H1 (cell line): ENCODE data around the gene ZNF577. TPM values are rescaled to one million over a fixed set of nuclear protein-coding genes. Genes with fewer than 3 reads are reported as not detected.

ENCODE experiments used
- USF2 ChIP-seq: IDR thresholded peaks from 2 replicates; pipeline ENCODE4 v1.6.1; 2011; ENCODE audit warnings: low read length, improper control_type of control experiment
- YY1 ChIP-seq: IDR thresholded peaks from 2 replicates; pipeline ENCODE4 v1.6.1; 2011; ENCODE audit warnings: low read depth, mild to moderate bottlenecking, low read length
- polyA plus RNA-seq, 7 experiments: library from polyadenylated mRNA; depleted of rRNA in 3 of 7; stranded (reverse) in 5 of 7; unstranded in 2 of 7; fragments of >200 nt in 5 of 7; fragments of 200-250 nt in 2 of 7; gene quantifications; 1 replicate in 5 of 7; 2 replicates in 1 of 7; 4 replicates in 1 of 7; pipeline versions ENCODE4 v1.2.1 to v1.2.3, GENCODE V29; 2011 to 2013; ENCODE audit warnings: missing spikeins in 2 of 7, mixed read lengths in 2 of 7
- total RNA-seq: library from RNA; stranded (reverse); fragmentation: NEBNext Ultra II Directional; extraction: Animal tissue kit (Norgen Biotek cat#: 25700); gene quantifications from 2 replicates; pipeline ENCODE4 v1.2.1, GENCODE V29; 2021

Gene ZNF577
- total and polyA plus RNA-seq, 2 of the 8 experiments (the other 6 are each of a cell fraction or from before 2014, with no cell fraction given), result 13.8 to 14.9 TPM

DNA sequence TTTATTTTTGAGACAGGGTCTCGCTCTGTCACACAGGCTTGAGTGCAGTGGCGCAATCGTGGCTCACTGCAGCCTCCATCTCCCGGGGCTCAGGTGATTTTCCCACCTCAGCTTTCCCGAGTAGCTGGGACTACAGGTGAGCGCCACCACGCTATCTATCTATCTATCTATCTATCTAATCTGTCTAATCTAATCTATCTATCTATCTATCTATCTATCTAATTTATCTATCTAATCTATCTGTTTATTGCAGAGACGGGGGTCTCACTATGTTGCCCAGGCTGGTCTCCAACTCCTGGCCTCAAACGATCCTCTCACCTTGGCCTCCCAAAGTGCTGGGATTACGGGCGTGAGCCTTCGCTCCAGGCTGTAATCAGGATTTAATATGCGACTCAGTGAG lies 40.1 kb upstream of the ZNF577 start (continued):
- no peak for TF ChIP-seq YY1
- TF ChIP-seq USF2, result no peak
